Stimulated activated CD8-positive, alpha-beta memory T cell treated with anti-CD3 and anti-CD28 coated beads, Interleukin-7, amount 100 ng/mL, for 48 hours (primary cell): Measurements from ENCODE around the gene BLOC1S3.
"Not testable (repeated sequence)": the region's sequence is repeated elsewhere in the genome, so short reads cannot be mapped to it uniquely, and the experiment has no call there.

Experiments
- DNase-seq, 2 donors: peaks; one replicate each; pipeline ENCODE4 v3.0.0-alpha.2; 2020; ENCODE audit warnings: low read depth in 1 of 2; ENCODE audit errors: extremely low read depth in 1 of 2

The BLOC1S3 gene

DNA sequence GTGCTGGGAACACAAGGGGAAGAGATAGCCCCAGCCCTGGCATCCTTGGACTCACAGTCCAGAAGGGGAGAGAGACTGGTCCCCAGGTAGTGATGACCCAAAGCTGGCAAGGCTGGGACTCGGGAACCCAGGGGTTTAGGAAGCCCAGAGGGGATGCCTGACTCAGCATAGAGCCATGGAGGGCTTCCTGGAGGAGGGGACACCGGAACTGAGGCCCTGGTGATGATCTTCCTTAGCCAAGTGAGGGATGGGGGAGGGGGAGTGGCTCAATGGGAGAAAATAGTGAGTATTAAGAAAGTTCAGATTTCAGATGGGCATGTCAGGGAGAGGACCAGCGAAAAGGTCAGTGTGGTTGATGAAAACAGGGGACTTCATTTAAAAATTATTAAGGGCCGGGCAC is 39.8 kb downstream of the BLOC1S3 start:
- DNase-seq: no peak

DNA sequence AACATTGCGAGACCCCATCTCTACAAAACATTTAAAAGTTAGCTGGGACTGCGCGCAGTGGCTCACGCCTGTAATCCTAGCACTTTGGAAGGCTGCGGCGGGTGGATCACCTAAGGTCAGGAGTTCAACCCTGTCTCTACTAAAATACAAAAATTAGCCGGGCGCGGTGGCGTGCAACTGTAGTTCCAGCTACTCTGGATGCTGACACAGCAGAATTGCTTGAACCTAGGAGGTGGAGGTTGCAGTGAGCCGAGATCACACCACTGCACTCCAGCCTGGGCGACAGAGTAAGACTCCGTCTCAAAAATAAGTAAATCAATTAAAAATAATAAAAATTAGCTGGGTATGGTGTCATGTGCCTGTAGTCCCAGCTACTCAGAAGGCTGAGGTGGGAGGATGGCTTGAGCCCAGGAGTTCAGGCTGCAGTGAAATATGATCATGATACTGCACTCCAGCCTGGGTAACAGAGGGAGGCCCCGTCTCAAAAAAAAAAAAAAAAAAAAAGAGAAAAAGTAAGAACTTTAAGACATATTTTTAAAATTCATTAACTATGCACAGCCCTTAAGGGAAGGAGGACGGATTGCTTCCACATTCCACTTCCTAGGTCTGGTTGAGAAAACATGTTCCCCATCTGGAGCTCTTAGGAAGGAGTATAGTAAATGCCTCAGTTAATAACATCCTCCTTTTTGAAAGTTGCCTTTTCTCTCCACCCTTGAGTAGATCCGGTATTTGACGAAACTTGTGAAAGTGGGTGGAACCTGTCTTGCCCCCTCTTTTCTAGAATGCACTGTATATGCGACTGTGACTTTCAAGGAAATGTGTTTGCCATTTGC is 40.5 kb downstream of the BLOC1S3 start:
- DNase-seq: no peak

DNA sequence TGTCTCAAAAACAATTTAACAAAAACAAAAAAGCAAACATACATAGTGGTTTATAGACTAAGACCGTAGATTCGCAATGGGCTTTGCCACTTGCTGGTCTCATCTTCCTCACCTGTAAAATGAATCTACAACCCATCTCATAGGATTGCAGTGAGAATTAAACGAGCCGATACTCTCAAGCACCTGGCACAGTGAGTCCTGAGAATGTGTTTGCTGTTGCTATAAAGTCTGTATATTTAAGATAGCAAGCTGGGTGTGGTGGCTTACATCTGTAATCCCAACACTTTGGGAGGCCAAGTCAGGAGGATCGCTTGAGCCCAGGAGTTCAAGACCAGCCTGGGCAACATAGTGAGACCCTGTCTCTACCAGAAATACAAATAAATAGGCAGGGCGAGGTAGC is 44.1 kb downstream of the BLOC1S3 start:
- DNase-seq: no peak

GRCh38 chr19:45223879-45224278 is 45.3 kb downstream of the BLOC1S3 start:
- no peak for DNase-seq

- no peak for DNase-seq
Observed at GRCh38 chr19:45224645-45225044, 46.1 kb downstream of the BLOC1S3 start.

DNA sequence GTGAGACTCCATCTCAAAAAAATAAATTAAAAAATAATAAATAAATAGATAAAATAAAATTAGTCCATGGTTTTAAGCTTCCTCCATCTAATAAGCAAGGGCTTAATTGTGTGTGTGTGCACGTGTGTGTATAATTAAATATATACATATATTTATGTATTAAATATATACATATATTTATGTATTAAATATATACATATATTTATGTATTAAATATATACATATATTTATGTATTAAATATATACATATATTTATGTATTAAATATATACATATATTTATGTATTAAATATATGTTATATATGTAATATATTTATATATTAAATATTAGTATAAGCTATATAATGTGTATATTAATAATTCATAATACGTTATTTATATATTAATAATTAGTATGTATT is 50.5 kb downstream of the BLOC1S3 start:
- not testable (repeated sequence) for DNase-seq
